ENCODE measurements around the gene DNAI1. TPM values are rescaled to one million over a fixed set of nuclear protein-coding genes. Genes with fewer than 3 reads are reported as not detected.

The DNAI1 gene
- total RNA-seq, 1 donor from 2014 or later, result not detected

DNA sequence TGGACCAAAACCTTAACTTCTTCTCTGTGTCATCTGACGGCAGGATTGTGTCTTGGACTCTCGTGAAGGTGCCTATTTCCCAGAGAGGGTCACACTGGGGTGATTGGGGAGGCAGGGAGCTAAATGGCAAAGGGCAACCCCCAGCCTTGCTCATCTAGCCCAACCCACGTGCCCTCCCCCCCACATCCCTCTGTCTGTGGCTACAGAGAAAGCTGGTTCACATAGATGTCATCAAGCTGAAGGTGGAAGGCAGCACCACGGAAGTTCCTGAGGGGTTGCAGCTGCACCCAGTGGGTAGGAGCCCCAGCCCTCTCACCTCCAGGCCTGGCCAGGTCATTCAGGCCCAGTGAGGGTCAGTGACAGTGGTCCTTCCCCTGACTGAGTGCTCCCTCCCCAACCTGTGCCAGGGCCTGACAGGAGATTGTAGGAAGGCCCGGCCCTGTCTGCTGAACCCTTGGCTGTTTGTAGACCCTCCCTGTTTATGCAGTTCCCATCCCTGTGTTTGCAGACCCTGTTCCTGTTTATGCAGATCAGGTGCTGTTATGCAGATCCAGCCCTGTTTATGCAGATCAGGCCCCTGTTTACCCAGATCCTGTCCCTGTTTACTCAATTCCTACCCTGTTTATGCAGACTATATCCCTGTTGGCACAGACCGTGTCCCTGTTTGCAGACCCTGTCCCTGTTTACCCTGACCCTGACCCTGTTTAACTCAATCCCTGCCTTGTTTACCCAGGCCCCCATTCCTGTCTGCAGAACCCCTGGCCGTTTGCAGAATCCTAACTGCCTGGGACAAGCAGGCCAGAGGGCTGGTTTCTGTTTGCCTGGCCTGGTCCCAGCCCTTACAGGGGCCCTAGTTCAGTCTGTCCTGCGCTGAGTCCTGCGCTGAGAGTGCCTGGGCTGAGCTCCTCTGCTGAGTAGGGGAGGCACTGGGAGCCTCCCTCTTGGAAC, 53.8 kb downstream of the DNAI1 start:
- ChIA-PET CTCF (interaction anchor here (1.4 kb wide), 1 partner anchor 108 kb away, joined by 3 read pairs; no protein-coding TSS in a partner anchor), POLR2A (no interaction called here)
- Mint-ChIP-seq H3K4me3 (no peak overlapping the region), H3K36me3 (ENCODE audit: low read depth) (no peaks in the 10 kb centered on the region), H3K27me3 (peaks cover 1% of the 10 kb centered on the region), H3K4me1 (no peaks in the 10 kb centered on the region), H3K27ac (no peak overlapping the region), H3K9me3 (no peaks in the 10 kb centered on the region)
- ATAC-seq (ENCODE audit: low read depth) (no peak), DNase-seq (no peak)
- TF ChIP-seq CTCF (IDR thresholded peaks at IDR 0.05), result no peak
- intact Hi-C loops (cut with micrococcal nuclease), result no loop called here

DNA sequence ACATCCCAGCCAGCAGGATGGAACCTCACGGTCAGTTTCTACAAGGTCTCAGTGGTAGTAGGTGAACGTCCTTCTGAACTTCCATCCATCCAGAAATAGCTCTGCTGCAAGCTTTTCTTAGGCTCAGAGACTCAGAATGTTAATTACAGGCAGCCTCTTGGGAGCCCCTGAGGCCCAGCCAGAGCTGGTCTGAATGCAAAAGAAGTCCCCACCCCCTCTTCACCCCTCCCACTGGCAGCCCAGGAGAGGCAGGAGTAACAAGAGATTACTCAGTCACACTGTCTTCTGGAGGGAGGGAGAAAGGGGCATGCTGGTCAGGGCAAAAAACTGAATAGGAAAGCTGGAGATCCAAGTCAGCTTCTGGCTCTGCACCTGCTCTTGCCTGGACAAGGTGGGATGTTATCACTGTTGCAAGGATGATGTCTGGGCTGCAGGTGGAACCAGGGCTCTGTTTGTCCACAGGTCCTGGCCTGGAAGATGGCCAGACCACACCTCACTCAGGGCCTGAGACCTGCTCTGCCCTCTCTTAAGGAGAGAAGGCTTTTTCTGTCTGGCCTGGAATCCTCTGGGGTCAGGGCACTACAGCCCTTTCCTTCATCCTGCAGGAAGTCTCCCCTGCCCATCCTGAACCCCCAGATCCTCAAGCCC, 55.1 kb downstream of the DNAI1 start:
- ChIA-PET POLR2A (no interaction called here), CTCF (interaction anchor here (1.4 kb wide), 1 partner anchor 110 kb away, joined by 3 read pairs; no protein-coding TSS in a partner anchor)
- no peak for DNase-seq
- Mint-ChIP-seq H3K4me1 (no peaks in the 10 kb centered on the region), H3K4me3 (no peak overlapping the region), H3K27ac (no peak overlapping the region), H3K9me3 (no peaks in the 10 kb centered on the region), H3K36me3 (ENCODE audit: low read depth) (no peaks in the 10 kb centered on the region), H3K27me3 (peaks cover 1% of the 10 kb centered on the region)
- intact Hi-C loops (cut with micrococcal nuclease), result no loop called here
- no peak for ATAC-seq (ENCODE audit: low read depth)
- no peak for TF ChIP-seq CTCF (IDR thresholded peaks at IDR 0.05)

DNA sequence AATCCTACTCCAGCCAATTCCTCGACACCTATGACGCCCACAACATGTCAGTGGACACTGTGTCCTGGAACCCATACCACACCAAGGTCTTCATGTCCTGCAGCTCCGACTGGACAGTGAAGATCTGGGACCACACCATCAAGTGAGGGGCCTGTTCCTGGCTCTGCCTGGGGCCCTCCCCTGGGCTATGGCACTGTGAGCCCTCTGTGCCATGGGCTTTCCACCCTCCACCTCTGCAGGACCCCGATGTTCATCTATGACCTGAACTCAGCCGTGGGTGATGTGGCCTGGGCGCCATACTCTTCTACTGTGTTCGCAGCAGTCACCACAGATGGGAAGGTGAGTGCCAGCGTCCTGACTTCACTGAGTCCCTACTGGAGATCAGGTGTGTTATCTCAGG, 55.8 kb downstream of the DNAI1 start:
- Mint-ChIP-seq H3K4me1 (no peaks in the 10 kb centered on the region), H3K36me3 (ENCODE audit: low read depth) (no peaks in the 10 kb centered on the region), H3K9me3 (no peaks in the 10 kb centered on the region), H3K27ac (no peak overlapping the region), H3K27me3 (peaks cover 1% of the 10 kb centered on the region), H3K4me3 (no peak overlapping the region)
- DNase-seq (no peak), ATAC-seq (ENCODE audit: low read depth) (no peak)
- intact Hi-C loops (cut with micrococcal nuclease), result no loop called here
- ChIA-PET CTCF (no interaction called here), POLR2A (no interaction called here)
- no peak for TF ChIP-seq CTCF (IDR thresholded peaks at IDR 0.05)

GRCh38 chr9:34514816-34515215, 56.2 kb downstream of the DNAI1 start:
- DNase-seq, result no peak
- Mint-ChIP-seq H3K4me1 (no peaks in the 10 kb centered on the region), H3K9me3 (no peaks in the 10 kb centered on the region), H3K27ac (no peak overlapping the region), H3K36me3 (ENCODE audit: low read depth) (no peaks in the 10 kb centered on the region), H3K4me3 (no peak overlapping the region), H3K27me3 (peaks cover 1% of the 10 kb centered on the region)
- ChIA-PET POLR2A (no interaction called here), CTCF (no interaction called here)
- no peak for ATAC-seq (ENCODE audit: low read depth)
- TF ChIP-seq CTCF (IDR thresholded peaks at IDR 0.05), result no peak
- intact Hi-C loops (cut with micrococcal nuclease), result no loop called here

DNA sequence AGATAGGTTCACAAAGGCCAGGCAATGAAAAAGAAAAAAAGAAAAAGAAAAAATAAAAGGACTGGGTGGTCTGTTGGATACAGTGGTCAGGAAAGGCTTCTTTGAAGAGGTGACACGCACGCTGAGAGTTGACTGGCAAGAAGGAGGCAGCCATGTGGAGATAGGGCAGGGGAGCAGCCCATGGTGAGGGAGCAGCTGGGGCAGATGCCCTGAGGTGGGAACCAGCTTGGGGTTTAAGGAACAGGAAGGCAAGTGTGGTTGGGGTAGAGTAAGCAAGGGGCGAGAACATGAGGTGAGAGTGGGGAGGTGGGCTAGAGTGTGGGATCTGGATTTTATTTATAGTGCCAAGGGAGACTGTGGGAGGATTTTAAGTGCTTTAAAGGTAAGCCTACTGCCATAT, 57.4 kb downstream of the DNAI1 start:
- no peak overlapping the region for H3K4me3 Mint-ChIP-seq
- TF ChIP-seq CTCF (IDR thresholded peaks at IDR 0.05), result no peak
- peaks cover 3% of the 10 kb centered on the region for H3K27me3 Mint-ChIP-seq
- no peaks in the 10 kb centered on the region for H3K4me1 Mint-ChIP-seq
- ChIA-PET POLR2A (no interaction called here), CTCF (no interaction called here)
- H3K9me3 Mint-ChIP-seq, result no peaks in the 10 kb centered on the region
- intact Hi-C loops (cut with micrococcal nuclease), result no loop called here
- H3K27ac Mint-ChIP-seq, result no peak overlapping the region
- DNase-seq, result no peak
- no peaks in the 10 kb centered on the region for H3K36me3 Mint-ChIP-seq (ENCODE audit: low read depth)
- ATAC-seq (ENCODE audit: low read depth), result no peak

Data from activated B cell treated with CpG ODN at 0.5 μM for 24 hours (primary cell).